ENCODE results near the gene SLC7A9. TPM values are rescaled to one million over a fixed set of nuclear protein-coding genes. Genes with fewer than 3 reads are reported as not detected.

The SLC7A9 gene
- total and polyA plus RNA-seq, 4 donors, result 6.8 to 16.3 (median 9.8) TPM

- Histone ChIP-seq H3K4me3 (ENCODE audit: low read depth in 1 of 3, low read length in 3 of 3) (no peak overlapping the region), H3K27me3 (ENCODE audit: control insufficient read depth in 4 of 4, insufficient read depth in 4 of 4, low read length in 3 of 4) (no peaks in the 10 kb centered on the region), H3K9me3 (ENCODE audit: control insufficient read depth in 4 of 4, low read length in 3 of 4) (no peaks in the 10 kb centered on the region), H3K9ac (ENCODE audit: low read depth in 1 of 2, low read length in 2 of 2) (no peak overlapping the region), H3K36me3 (ENCODE audit: control insufficient read depth in 4 of 4, insufficient read depth in 3 of 4, low read depth in 1 of 4, low read length in 3 of 4) (no peaks in the 10 kb centered on the region), H3K4me1 (ENCODE audit: control insufficient read depth in 4 of 4, insufficient read depth in 4 of 4, low read length in 3 of 4) (no peaks in the 10 kb centered on the region), H3K27ac (ENCODE audit: low read depth in 1 of 2, low read length in 2 of 2) (no peak overlapping the region)
- TF ChIP-seq MAX (IDR thresholded peaks at IDR 0.05) (no peak), FOXA2 (IDR thresholded peaks at IDR 0.05) (no peak), GABPA (IDR thresholded peaks at IDR 0.05 in 1 of 2, conservative IDR thresholded peaks at IDR 0.05 in 1 of 2) (no peak), RXRA (IDR thresholded peaks at IDR 0.05) (no peak), ZBTB33 (IDR thresholded peaks at IDR 0.05) (no peak), REST (IDR thresholded peaks at IDR 0.05) (no peak), SP1 (IDR thresholded peaks at IDR 0.05) (no peak), CTCF (IDR thresholded peaks at IDR 0.05; ENCODE audit: low read depth, low read length, missing input control) (no peak), ATF3 (IDR thresholded peaks at IDR 0.05) (no peak), HNF4G (IDR thresholded peaks at IDR 0.05) (no peak), TAF1 (conservative IDR thresholded peaks at IDR 0.05) (no peak), FOXA1 (IDR thresholded peaks at IDR 0.05) (no peak), RAD21 (IDR thresholded peaks at IDR 0.05) (no peak), NR2F2 (IDR thresholded peaks at IDR 0.05) (no peak)
- no peak for DNase-seq (ENCODE audit: low spot score)
- WGBS, result 83% methylated on average over 6 of the region's 6 CpGs
Measured at GRCh38 chr19:32814624-32815023, 54.9 kb downstream of the SLC7A9 start.

- no peak overlapping the region for H3K9ac ChIP-seq (ENCODE audit: low read depth in 1 of 2, low read length in 2 of 2)
- H3K36me3 ChIP-seq (ENCODE audit: control insufficient read depth in 4 of 4, insufficient read depth in 3 of 4, low read depth in 1 of 4, low read length in 3 of 4), result no peaks in the 10 kb centered on the region
- no peak overlapping the region for H3K4me3 ChIP-seq (ENCODE audit: low read depth in 1 of 3, low read length in 3 of 3)
- no peaks in the 10 kb centered on the region for H3K9me3 ChIP-seq (ENCODE audit: control insufficient read depth in 4 of 4, low read length in 3 of 4)
- H3K27me3 ChIP-seq (ENCODE audit: control insufficient read depth in 4 of 4, insufficient read depth in 4 of 4, low read length in 3 of 4), result no peaks in the 10 kb centered on the region
- WGBS, result 66% methylated on average over 15 of the region's 15 CpGs
- no peak overlapping the region for H3K27ac ChIP-seq (ENCODE audit: low read depth in 1 of 2, low read length in 2 of 2)
- DNase-seq (ENCODE audit: low spot score), result no peak
- no peaks in the 10 kb centered on the region for H3K4me1 ChIP-seq (ENCODE audit: control insufficient read depth in 4 of 4, insufficient read depth in 4 of 4, low read length in 3 of 4)
- TF ChIP-seq MAX (IDR thresholded peaks at IDR 0.05), result no peak
- no peak for TF ChIP-seq FOXA1 (IDR thresholded peaks at IDR 0.05)
- TF ChIP-seq RXRA (IDR thresholded peaks at IDR 0.05), result no peak
- TF ChIP-seq CTCF (IDR thresholded peaks at IDR 0.05; ENCODE audit: low read depth, low read length, missing input control), result no peak
- no peak for TF ChIP-seq HNF4G (IDR thresholded peaks at IDR 0.05)
- no peak for TF ChIP-seq FOXA2 (IDR thresholded peaks at IDR 0.05)
- TF ChIP-seq JUND (IDR thresholded peaks at IDR 0.05), result no peak
- TF ChIP-seq GABPA (IDR thresholded peaks at IDR 0.05 in 1 of 2, conservative IDR thresholded peaks at IDR 0.05 in 1 of 2), result no peak
- no peak for TF ChIP-seq ATF3 (IDR thresholded peaks at IDR 0.05)
- TF ChIP-seq NR2F2 (IDR thresholded peaks at IDR 0.05), result no peak
- no peak for TF ChIP-seq REST (IDR thresholded peaks at IDR 0.05)
- no peak for TF ChIP-seq YY1 (IDR thresholded peaks at IDR 0.05)
Measured at GRCh38 chr19:32813862-32814425, 55.6 kb downstream of the SLC7A9 start.

Data from liver (tissue), 9 donors.